Right lobe of liver (tissue), 6 donors: ENCODE results near the gene TDRD7. TPM values are rescaled to one million over a fixed set of nuclear protein-coding genes. Genes with fewer than 3 reads are reported as not detected.

Experiments used
- ATAC-seq, 4 donors: fragments of 200-7000 bp; cut with Tn5 transposase; one replicate each; pipeline ENCODE4 v1.9.1; 2020; ENCODE audit warnings: mild to moderate bottlenecking in 4 of 4, moderate library complexity in 4 of 4
- DNase-seq, 3 donors: peaks; one replicate each; pipeline ENCODE4 v3.0.0-alpha.2; 2020
- H3K27ac ChIP-seq, 3 donors: fragments of 200-600 bp; one replicate each; pipeline ENCODE4 v1.8.0; 2022
- H3K27me3 ChIP-seq, 2 donors: fragments of 200-600 bp; one replicate each; pipeline ENCODE4 v1.8.0; 2022
- H3K36me3 ChIP-seq, 4 donors: fragments of 200-600 bp; sonication (generic) in 1 of 4; one replicate each; pipeline versions ENCODE4 v1.5.1 to v1.8.0; 2017 to 2022; ENCODE audit warnings: control low read depth in 1 of 4
- H3K4me1 ChIP-seq, 4 donors: fragments of 200-600 bp; sonication (generic) in 1 of 4; one replicate each; pipeline versions ENCODE4 v1.5.1 to v1.8.0; 2017 to 2022; ENCODE audit warnings: control low read depth in 1 of 4
- H3K4me3 ChIP-seq, 3 donors: fragments of 200-600 bp; one replicate each; pipeline ENCODE4 v1.8.0; 2022
- H3K9me3 ChIP-seq, 4 donors: fragments of 200-600 bp; sonication (generic) in 1 of 4; one replicate each; pipeline versions ENCODE4 v1.5.1 to v1.8.0; 2017 to 2022; ENCODE audit warnings: control low read depth in 1 of 4
- POLR2A ChIP-seq: fragments of 450-650 bp; IDR thresholded peaks from one replicate; pipeline ENCODE4 v1.6.1; 2017; ENCODE audit warnings: antibody characterized with exemption, mild to moderate bottlenecking
- WGBS: methylation state at CpG from one replicate; pipeline ENCODE4 v1.1.6; 2018; ENCODE audit warnings: low coverage, low lambda C conversion rate; ENCODE audit not compliant: insufficient coverage; ENCODE audit errors: missing lambda C conversion rate; 5-methylcytosine and 5-hydroxymethylcytosine counted together
- intact Hi-C, 2 donors: fragments of 100-400 bp; cut with DNase I; formaldehyde crosslinking; loops; one replicate each; pipeline versions ENCODE4 v1.11.2 to v1.14.1; 2022
- total RNA-seq, 6 experiments: library from RNA; depleted of rRNA in 2 of 6; stranded (reverse); fragments of >200 nt in 2 of 6; fragmentation: NEBNext Ultra II Directional in 3 of 6; extraction: Animal tissue kit (Norgen Biotek cat#: 25700) in 3 of 6; gene quantifications; one replicate each; pipeline versions ENCODE4 v1.1.0 to v1.2.4, GENCODE V29; 2016 to 2023
- TF ChIP-seq, protein P1 (sequence below), 4 donors: fragments of 200-600 bp in 3 of 4; fragments of 450-650 bp in 1 of 4; IDR thresholded peaks; one replicate each; pipeline versions ENCODE4 v1.5.1 to v1.8.0; 2016 to 2022; ENCODE audit warnings: antibody characterized with exemption in 4 of 4, mild to moderate bottlenecking in 2 of 4
- donor health status: DM: no; HTN: yes; CAD: no.
- donor health status: DM: no; HTN: no; CAD: no.
- donor health status: DM: no; HTN: no; CAD: no.
- donor health status: DM: no; HTN: yes; CAD: no.
- donor health status: DM: no; HTN: yes; CAD: no.

The TDRD7 gene
- total RNA-seq, 6 experiments from 2014 or later = 4.2 to 8.7 (median 6.8) TPM

DNA sequence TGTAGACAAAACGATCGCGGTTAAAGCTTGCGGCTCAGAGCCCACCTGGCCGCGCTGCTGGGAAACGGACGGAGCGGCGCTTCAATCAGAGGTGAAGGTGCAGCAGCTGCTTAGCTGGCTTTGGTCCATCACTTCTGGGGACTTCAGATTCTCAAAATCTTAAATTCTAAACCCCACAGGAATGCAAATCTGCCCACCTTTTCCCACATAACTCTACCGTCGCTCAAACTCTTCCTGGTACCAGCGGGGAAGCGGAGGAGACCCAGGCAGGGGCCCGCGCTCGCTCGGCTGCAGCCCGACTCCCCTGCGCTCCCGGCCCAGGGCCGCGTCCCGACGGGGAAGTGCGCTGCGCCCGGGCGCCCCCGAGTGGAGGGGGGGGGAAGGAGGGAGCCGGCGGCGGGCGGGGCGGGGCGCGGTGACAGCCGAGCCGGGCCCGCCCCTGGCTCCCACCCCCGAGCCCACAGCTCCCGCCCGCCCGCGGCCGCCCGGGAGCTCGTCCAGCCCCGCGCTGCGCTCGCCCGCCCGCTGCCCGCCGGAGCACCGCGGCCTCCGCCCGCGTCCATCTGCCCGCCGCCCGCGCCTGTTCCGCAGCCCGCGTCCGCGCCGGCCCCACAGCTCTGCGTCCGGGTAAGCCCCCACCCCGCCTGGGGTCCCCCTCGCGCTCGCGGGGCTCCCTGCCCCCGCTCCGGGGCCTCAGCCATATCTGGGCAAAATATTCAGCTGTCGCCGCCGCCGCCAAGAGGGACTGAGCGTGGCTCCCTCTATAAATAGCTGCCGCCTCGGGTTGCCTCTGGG, 89.5 kb downstream of the TDRD7 start, which contains the start of gene TMOD1:
Gene TMOD1 (plus strand): TSS at position 490 of the 795 bp plus-strand sequence. CDS start 22,523 bp downstream, outside the sequence.
- Histone ChIP-seq H3K9me3 (no peaks in the 10 kb centered on the region), H3K27me3 (no peaks in the 10 kb centered on the region), H3K27ac (peak within 1 kb of the TSS; percentile 75 to 95 (median 83)), H3K4me1 (peaks cover 0 to 26% (median 9%) of the 10 kb centered on the region in 4 donors), H3K36me3 (no peaks in the 10 kb centered on the region), H3K4me3 (peak within 1 kb of the TSS; percentile 79 to 93 (median 91))
- DNase-seq = peak; percentile 83 to 86 (median 86)
- intact Hi-C loops = no loop called here
- TF ChIP-seq POLR2A = peak; percentile 52
- TF ChIP-seq, protein P1, sequence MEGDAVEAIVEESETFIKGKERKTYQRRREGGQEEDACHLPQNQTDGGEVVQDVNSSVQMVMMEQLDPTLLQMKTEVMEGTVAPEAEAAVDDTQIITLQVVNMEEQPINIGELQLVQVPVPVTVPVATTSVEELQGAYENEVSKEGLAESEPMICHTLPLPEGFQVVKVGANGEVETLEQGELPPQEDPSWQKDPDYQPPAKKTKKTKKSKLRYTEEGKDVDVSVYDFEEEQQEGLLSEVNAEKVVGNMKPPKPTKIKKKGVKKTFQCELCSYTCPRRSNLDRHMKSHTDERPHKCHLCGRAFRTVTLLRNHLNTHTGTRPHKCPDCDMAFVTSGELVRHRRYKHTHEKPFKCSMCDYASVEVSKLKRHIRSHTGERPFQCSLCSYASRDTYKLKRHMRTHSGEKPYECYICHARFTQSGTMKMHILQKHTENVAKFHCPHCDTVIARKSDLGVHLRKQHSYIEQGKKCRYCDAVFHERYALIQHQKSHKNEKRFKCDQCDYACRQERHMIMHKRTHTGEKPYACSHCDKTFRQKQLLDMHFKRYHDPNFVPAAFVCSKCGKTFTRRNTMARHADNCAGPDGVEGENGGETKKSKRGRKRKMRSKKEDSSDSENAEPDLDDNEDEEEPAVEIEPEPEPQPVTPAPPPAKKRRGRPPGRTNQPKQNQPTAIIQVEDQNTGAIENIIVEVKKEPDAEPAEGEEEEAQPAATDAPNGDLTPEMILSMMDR (IDR thresholded peaks at IDR 0.05) = peak in 3 of 4 donors; percentile 18 to 53 (median 25)
- peak; percentile 79 to 94 (median 93) for ATAC-seq
- WGBS = 0% methylated on average over 12 of the region's 87 CpGs

- Histone ChIP-seq H3K4me3 (peak overlapping the region; percentile 79 to 93 (median 91)), H3K9me3 (no peaks in the 10 kb centered on the region), H3K36me3 (no peaks in the 10 kb centered on the region), H3K27ac (peak overlapping the region; percentile 75 to 95 (median 83)), H3K4me1 (peaks cover 0 to 26% (median 9%) of the 10 kb centered on the region in 4 donors), H3K27me3 (no peaks in the 10 kb centered on the region)
- peak in 3 of 4 donors; percentile 15 to 24 (median 17) for ATAC-seq
- TF ChIP-seq, protein P1 (IDR thresholded peaks at IDR 0.05) = no peak
- TF ChIP-seq POLR2A = peak; percentile 3
- no peak for DNase-seq
- intact Hi-C loops = no loop called here
- WGBS = no CpG with 5 or more reads among the region's 30 CpGs
Observed at GRCh38 chr9:97501972-97502221, 90.0 kb downstream of the TDRD7 start.

GRCh38 chr9:97502222-97502983, 90.5 kb downstream of the TDRD7 start:
- Histone ChIP-seq H3K36me3 (no peaks in the 10 kb centered on the region), H3K9me3 (no peaks in the 10 kb centered on the region), H3K4me1 (peaks cover 0 to 26% (median 9%) of the 10 kb centered on the region in 4 donors), H3K4me3 (peak overlapping the region; percentile 79 to 93 (median 91)), H3K27me3 (no peaks in the 10 kb centered on the region), H3K27ac (peak overlapping the region; percentile 75 to 95 (median 83))
- no peak for TF ChIP-seq POLR2A
- TF ChIP-seq, protein P1 (IDR thresholded peaks at IDR 0.05) = no peak
- WGBS = 13% methylated on average over 15 of the region's 49 CpGs
- ATAC-seq (peak; percentile 11 to 49 (median 30)), DNase-seq (peak; percentile 48 to 60 (median 54))
- intact Hi-C loops = no loop called here

DNA sequence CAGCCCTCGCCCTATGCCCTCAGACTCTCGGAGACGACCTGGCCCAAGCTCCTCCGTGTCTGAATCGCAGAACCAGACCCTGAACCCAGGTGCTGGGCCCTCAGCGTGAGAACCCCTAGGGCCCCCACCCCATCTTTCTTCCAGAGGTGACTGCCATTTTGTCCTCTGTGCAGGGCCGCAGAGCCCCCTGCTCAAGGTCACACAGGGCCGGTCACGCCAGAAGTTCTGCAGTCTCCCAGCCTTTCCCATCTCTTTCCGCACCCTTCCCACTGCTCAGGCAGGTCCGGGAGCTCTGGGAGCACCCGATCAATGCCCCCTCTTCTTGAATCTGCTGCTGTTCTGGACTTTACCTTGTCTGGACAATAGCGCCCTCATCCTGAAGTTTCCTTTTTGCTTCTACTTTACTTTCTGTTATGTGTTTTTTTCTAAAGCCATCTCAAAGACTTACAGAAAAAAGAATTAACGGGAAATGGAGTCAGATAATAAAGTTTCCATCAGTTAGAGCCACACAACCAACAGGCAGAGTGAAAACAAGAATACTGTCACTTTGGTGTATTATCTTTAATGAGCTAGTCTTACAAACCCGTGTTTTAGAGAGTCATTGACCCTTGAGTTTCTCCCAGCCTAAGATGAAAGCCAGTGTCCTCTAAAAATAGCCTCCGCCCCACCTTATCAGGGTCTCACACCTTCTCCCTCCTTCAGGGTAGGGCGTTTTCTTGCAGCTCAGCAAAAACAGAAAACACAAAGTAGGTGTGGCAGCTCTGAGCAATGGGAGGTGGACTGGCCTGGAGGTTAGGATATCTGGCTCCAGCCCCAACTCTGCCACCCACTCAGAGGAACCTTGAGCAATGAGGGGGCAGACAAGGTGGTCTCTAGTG, 91.3 kb downstream of the TDRD7 start:
- TF ChIP-seq POLR2A = no peak
- TF ChIP-seq, protein P1 (IDR thresholded peaks at IDR 0.05) = no peak
- intact Hi-C loops = no loop called here
- Histone ChIP-seq H3K27me3 (no peaks in the 10 kb centered on the region), H3K4me1 (peaks cover 0 to 26% (median 9%) of the 10 kb centered on the region in 4 donors), H3K36me3 (no peaks in the 10 kb centered on the region), H3K9me3 (no peaks in the 10 kb centered on the region), H3K27ac (peak overlapping the region in 2 of 3 donors; percentile 71 to 86), H3K4me3 (peak overlapping the region in 2 of 3 donors; percentile 91 to 93)
- ATAC-seq (no peak), DNase-seq (no peak)
- 53% methylated on average over 11 of the region's 17 CpGs for WGBS
